ENCODE results near the gene UNC5C.

Gene UNC5C

GRCh38 chr4:95466791-95467190 is 82.0 kb downstream of the UNC5C start:
- DNase-seq, result no peak

- no peak for DNase-seq
Measured at GRCh38 chr4:95465010-95465409, 83.8 kb downstream of the UNC5C start.

GRCh38 chr4:95462921-95463320 is 85.9 kb downstream of the UNC5C start:
- DNase-seq, result peak in 6 of 51 donors; percentile 4 to 32 (median 12)

- DNase-seq, result no peak
Measured at GRCh38 chr4:95457353-95457752, 91.4 kb downstream of the UNC5C start.

GRCh38 chr4:95450294-95450693 is 98.5 kb downstream of the UNC5C start:
- DNase-seq, result no peak

GRCh38 chr4:95446173-95446572 is 102.6 kb downstream of the UNC5C start:
- DNase-seq, result no peak

- no peak for DNase-seq
Measured at GRCh38 chr4:95445251-95445650, 103.5 kb downstream of the UNC5C start.

GRCh38 chr4:95444812-95445211 is 104.0 kb downstream of the UNC5C start:
- DNase-seq, result no peak

- no peak for DNase-seq
Measured at GRCh38 chr4:95439896-95440295, 108.9 kb downstream of the UNC5C start.

- DNase-seq, result no peak
Measured at GRCh38 chr4:95439071-95439470, 109.7 kb downstream of the UNC5C start.

- DNase-seq, result no peak
Measured at GRCh38 chr4:95432466-95432865, 116.3 kb downstream of the UNC5C start.

GRCh38 chr4:95431678-95432077 is 117.1 kb downstream of the UNC5C start:
- DNase-seq, result no peak

GRCh38 chr4:95429416-95429815 is 119.4 kb downstream of the UNC5C start:
- DNase-seq, result no peak

GRCh38 chr4:95428291-95429070 is 120.3 kb downstream of the UNC5C start:
- no peak for DNase-seq

- no peak for DNase-seq
Measured at GRCh38 chr4:95426455-95426854, 122.3 kb downstream of the UNC5C start.

- DNase-seq, result no peak
Measured at GRCh38 chr4:95422436-95422835, 126.3 kb downstream of the UNC5C start.

- DNase-seq, result no peak
Measured at GRCh38 chr4:95421869-95422268, 126.9 kb downstream of the UNC5C start.

GRCh38 chr4:95417531-95417930 is 131.2 kb downstream of the UNC5C start:
- peak in 1 of 51 donors; percentile 19 for DNase-seq

GRCh38 chr4:95415346-95415771 is 133.4 kb downstream of the UNC5C start:
- DNase-seq, result no peak

- DNase-seq, result no peak
Measured at GRCh38 chr4:95411371-95412088, 137.2 kb downstream of the UNC5C start.

GRCh38 chr4:95410387-95410977 is 138.3 kb downstream of the UNC5C start:
- peak in 32 of 51 donors; percentile 5 to 85 (median 38) for DNase-seq

GRCh38 chr4:95409750-95410149 is 139.0 kb downstream of the UNC5C start:
- peak in 10 of 51 donors; percentile 6 to 72 (median 18) for DNase-seq

- no peak for DNase-seq
Measured at GRCh38 chr4:95409127-95409526, 139.6 kb downstream of the UNC5C start.

Data from hypothalamus (tissue), 51 donors.